NCI-H82 treated with DMSO at 0.1 percent for 48 hours (cell line): ENCODE measurements around the gene CLK4.

Source experiments
- DNase-seq: peaks from one replicate; lab custom pipeline; 2025; ENCODE audit not compliant: unreplicated experiment; lab: John Stamatoyannopoulos, UW

CLK4 gene

GRCh38 chr5:178557416-178557815 lies 69.4 kb downstream of the CLK4 start:
- DNase-seq: no peak

GRCh38 chr5:178555771-178556211 lies 71.1 kb downstream of the CLK4 start:
- no peak for DNase-seq

GRCh38 chr5:178555005-178555404 lies 71.8 kb downstream of the CLK4 start:
- DNase-seq: no peak

- no peak for DNase-seq
Observed at GRCh38 chr5:178554311-178554710, 72.5 kb downstream of the CLK4 start.

GRCh38 chr5:178553517-178553916 lies 73.3 kb downstream of the CLK4 start:
- no peak for DNase-seq
